GM23338 (cell line): ENCODE results near the gene CTBP2. TPM values are rescaled to one million over a fixed set of nuclear protein-coding genes. Genes with fewer than 3 reads are reported as not detected.

Experiments
- ATAC-seq: fragments of 200-7000 bp; cut with Tn5 transposase; 3 replicates; pipeline ENCODE4 v1.9.1; 2020
- DNase-seq: peaks from one replicate; pipeline ENCODE4 v3.0.0-alpha.2; 2015; ENCODE audit warnings: low spot score
- H2AFZ ChIP-seq: fragments of 200-600 bp; sonication (generic); 2 replicates; pipeline ENCODE4 v1.8.0; 2016; ENCODE audit warnings: antibody characterized with exemption, mild to moderate bottlenecking, moderate library complexity
- H3F3A ChIP-seq: fragments of 200-600 bp; sonication (generic); replicated peaks from 2 replicates; pipeline ENCODE4 v1.8.0; 2017; ENCODE audit warnings: antibody characterized with exemption, mixed run types, low read depth
- H3K27ac ChIP-seq: fragments of 200-600 bp; sonication (generic); 2 replicates; pipeline ENCODE4 v1.6.1; 2016; ENCODE audit warnings: low read depth
- H3K27me3 ChIP-seq: fragments of 200-600 bp; sonication (generic); 2 replicates; pipeline ENCODE4 v1.8.0; 2016; ENCODE audit warnings: mild to moderate bottlenecking, mixed run types, moderate library complexity; ENCODE audit not compliant: insufficient read depth
- H3K36me3 ChIP-seq: fragments of 200-600 bp; sonication (generic); 2 replicates; pipeline ENCODE4 v1.8.0; 2016; ENCODE audit warnings: mild to moderate bottlenecking; ENCODE audit not compliant: insufficient read depth
- H3K4me1 ChIP-seq: fragments of 200-600 bp; sonication (generic); 2 replicates; pipeline ENCODE4 v1.8.0; 2016; ENCODE audit warnings: mild to moderate bottlenecking, moderate library complexity; ENCODE audit not compliant: insufficient read depth
- H3K4me2 ChIP-seq: fragments of 200-600 bp; sonication (generic); 2 replicates; pipeline ENCODE4 v1.7.1; 2017; ENCODE audit warnings: mixed run types
- H3K4me3 ChIP-seq: fragments of 200-600 bp; sonication (generic); 2 replicates; pipeline ENCODE4 v1.6.1; 2016; ENCODE audit warnings: mixed run types
- H3K79me2 ChIP-seq: fragments of 200-600 bp; sonication (generic); replicated peaks from 2 replicates; pipeline ENCODE4 v1.8.0; 2017; ENCODE audit warnings: mild to moderate bottlenecking; ENCODE audit not compliant: insufficient read depth
- H3K9me2 ChIP-seq: fragments of 200-600 bp; sonication (generic); 2 replicates; pipeline ENCODE4 v1.8.0; 2017; ENCODE audit not compliant: insufficient read depth
- H4K20me1 ChIP-seq: fragments of 200-600 bp; sonication (generic); replicated peaks from 2 replicates; pipeline ENCODE4 v1.8.0; 2017; ENCODE audit warnings: mild to moderate bottlenecking; ENCODE audit not compliant: insufficient read depth
- H3K27ac Mint-ChIP-seq: 2 replicates; pipeline ENCODE4 v1.8.0; 2020; ENCODE audit warnings: inconsistent platforms, mild to moderate bottlenecking, moderate library complexity, mixed read lengths
- H3K27me3 Mint-ChIP-seq: 3 replicates; pipeline ENCODE4 v1.8.0; 2022; ENCODE audit warnings: low read depth, mild to moderate bottlenecking, moderate library complexity, mixed read lengths, inconsistent platforms; ENCODE audit not compliant: insufficient read depth, poor library complexity
- H3K36me3 Mint-ChIP-seq: 3 replicates; pipeline ENCODE4 v1.8.0; 2021; ENCODE audit warnings: low read depth, mild to moderate bottlenecking, inconsistent platforms, moderate library complexity, mixed read lengths
- H3K4me1 Mint-ChIP-seq: 3 replicates; pipeline ENCODE4 v1.8.0; 2020; ENCODE audit warnings: mild to moderate bottlenecking, inconsistent platforms, mixed read lengths
- H3K4me3 Mint-ChIP-seq: 3 replicates; pipeline ENCODE4 v1.8.0; 2021; ENCODE audit warnings: moderate library complexity, mild to moderate bottlenecking, inconsistent platforms, mixed read lengths
- H3K9me3 Mint-ChIP-seq: 3 replicates; pipeline ENCODE4 v1.8.0; 2020; ENCODE audit warnings: moderate library complexity, mild to moderate bottlenecking, inconsistent platforms, mixed read lengths
- CREB1 ChIP-seq: fragments of 250-450 bp; sonication (Bioruptor Pico); IDR thresholded peaks from 2 replicates; pipeline ENCODE4 v1.5.0; 2020; ENCODE audit warnings: low read depth, mild to moderate bottlenecking, moderate library complexity
- CTCF ChIP-seq, 2 experiments: fragments of 200-600 bp in 1 of 2; sonication (generic) in 1 of 2; conservative IDR thresholded peaks; 2 replicates each; pipeline versions ENCODE4 v1.5.1 to v1.6.1; 2016 to 2017; ENCODE audit warnings: antibody characterized with exemption in 2 of 2, low read depth in 2 of 2, mild to moderate bottlenecking in 2 of 2, moderate library complexity in 1 of 2
- ETS1 ChIP-seq: IDR thresholded peaks from 2 replicates; pipeline ENCODE4 v1.6.1; 2016; ENCODE audit warnings: antibody characterized with exemption
- EZH2 ChIP-seq: fragments of 200-600 bp; sonication (generic); IDR thresholded peaks from one replicate; pipeline ENCODE4 v1.8.0; 2017; ENCODE audit warnings: antibody characterized with exemption, mild to moderate bottlenecking, low read depth; ENCODE audit not compliant: unreplicated experiment
- EZH2phosphoT487 ChIP-seq: fragments of 200-600 bp; sonication (generic); IDR thresholded peaks from one replicate; pipeline ENCODE4 v1.8.1; 2018; ENCODE audit warnings: antibody characterized with exemption; ENCODE audit not compliant: unreplicated experiment
- JUNB ChIP-seq: IDR thresholded peaks from one replicate; pipeline ENCODE4 v1.6.1; 2016; ENCODE audit warnings: antibody characterized with exemption; ENCODE audit not compliant: unreplicated experiment
- NANOG ChIP-seq: IDR thresholded peaks from 2 replicates; pipeline ENCODE4 v1.6.1; 2016; ENCODE audit warnings: antibody characterized with exemption, borderline replicate concordance
- POLR2AphosphoS5 ChIP-seq: IDR thresholded peaks from 2 replicates; pipeline ENCODE4 v1.6.1; 2016; ENCODE audit warnings: antibody characterized with exemption, low read depth
- REST ChIP-seq: IDR thresholded peaks from one replicate; pipeline ENCODE4 v1.6.1; 2018; ENCODE audit warnings: antibody characterized with exemption; ENCODE audit not compliant: unreplicated experiment
- STAT1 ChIP-seq: IDR thresholded peaks from one replicate; pipeline ENCODE4 v1.6.1; 2016; ENCODE audit warnings: antibody characterized with exemption; ENCODE audit not compliant: unreplicated experiment
- ZNF114 ChIP-seq: fragments of 250-450 bp; sonication (Bioruptor Pico); IDR thresholded peaks from 2 replicates; pipeline ENCODE4 v1.5.0; 2020; ENCODE audit warnings: mild to moderate bottlenecking, moderate library complexity
- ZNF331 ChIP-seq: fragments of 250-450 bp; sonication (Bioruptor Pico); IDR thresholded peaks from 2 replicates; pipeline ENCODE4 v1.5.0; 2020; ENCODE audit warnings: low read depth, mild to moderate bottlenecking, moderate library complexity
- ZNF462 ChIP-seq: fragments of 250-450 bp; sonication (Bioruptor Pico); IDR thresholded peaks from 2 replicates; pipeline ENCODE4 v1.5.0; 2020; ENCODE audit warnings: mild to moderate bottlenecking, moderate library complexity
- polyA plus RNA-seq: library from polyadenylated mRNA; unstranded; fragments of >200 nt; fragmentation: Nextera tagmentation; extraction: Ambion mirVana; gene quantifications from 2 replicates; pipeline ENCODE4 v1.2.1, GENCODE V29; 2016
- total RNA-seq: library from RNA; depleted of rRNA; stranded (reverse); fragments of >200 nt; shearing (Covaris generic); gene quantifications from 2 replicates; pipeline ENCODE4 v1.2.3, GENCODE V29; 2014

CTBP2 gene
- total and polyA plus RNA-seq, 2 experiments from 2014 or later: 133 to 265 TPM

DNA sequence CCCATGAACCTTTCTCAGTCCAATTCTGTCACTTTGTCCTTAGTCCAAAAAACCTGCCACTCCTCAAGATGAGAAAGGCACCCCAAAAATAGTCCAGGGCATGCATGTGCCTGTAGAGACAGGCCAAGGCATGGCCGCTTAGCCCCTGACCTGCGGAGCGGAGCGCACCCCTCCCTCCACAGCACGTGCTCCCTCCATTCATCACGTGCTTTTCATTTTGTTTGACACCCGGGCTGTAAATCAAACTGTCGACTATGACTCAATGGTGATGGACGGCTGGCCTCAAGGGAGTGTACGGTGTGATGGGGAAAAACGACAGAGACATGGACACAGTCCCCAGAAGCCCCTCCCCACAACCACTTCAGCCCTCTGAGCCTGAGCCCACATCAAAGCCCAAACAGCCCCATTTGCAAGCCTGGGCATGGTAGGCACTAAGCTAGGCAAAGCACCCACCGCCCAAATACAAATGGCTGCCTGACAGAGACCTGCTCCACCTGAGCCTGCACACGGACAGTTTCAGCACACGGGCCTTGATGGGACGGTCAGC is 127.8 kb downstream of the CTBP2 start:
- TF ChIP-seq ZNF331 (no peak), EZH2 (no peak), REST (no peak), ETS1 (no peak), POLR2AphosphoS5 (no peak), CTCF (conservative IDR thresholded peaks at IDR 0.05; ENCODE audit: low read depth in 2 of 2) (no peak), STAT1 (no peak), CREB1 (CRISPR knock-in tag) (no peak), NANOG (no peak), EZH2phosphoT487 (no peak), ZNF114 (CRISPR knock-in tag) (no peak), JUNB (no peak), ZNF462 (no peak)
- Mint-ChIP-seq H3K36me3 (peaks cover 84% of the 10 kb centered on the region), H3K27ac (peak overlapping the region; percentile 52; the same call in 1 of the 2 replicates), H3K27me3 (peaks cover 45% of the 10 kb centered on the region), H3K9me3 (no peaks in the 10 kb centered on the region), H3K4me1 (peaks cover 85% of the 10 kb centered on the region), H3K4me3 (no peak overlapping the region)
- peaks cover 67% of the 10 kb centered on the region for H4K20me1 ChIP-seq
- H3K79me2 ChIP-seq: peaks cover 100% of the 10 kb centered on the region
- DNase-seq (no peak), ATAC-seq (no peak)
- H3K27ac ChIP-seq: no peak overlapping the region; the same call in 1 of the 2 replicates
- no peaks in the 10 kb centered on the region for H3K9me2 ChIP-seq
- no peaks in the 10 kb centered on the region for H3K36me3 ChIP-seq
- H3K27me3 ChIP-seq: no peaks in the 10 kb centered on the region
- H3F3A ChIP-seq: no peaks in the 10 kb centered on the region
- H3K4me2 ChIP-seq: 0 out of 2 replicates have a peak overlapping the region, but pooled peaks have one; percentile 26
- no peak overlapping the region for H3K4me3 ChIP-seq
- H3K4me1 ChIP-seq: peaks cover 63% of the 10 kb centered on the region
- no peak overlapping the region for H2AFZ ChIP-seq
